GM21529 (cell line): ENCODE results near the gene TBC1D8.

Experiments used
- ATAC-seq: cut with Tn5 transposase; IDR thresholded peaks from one replicate; pipeline ENCODE4 v1.9.1; 2021; ENCODE audit not compliant: unreplicated experiment

The TBC1D8 gene

DNA sequence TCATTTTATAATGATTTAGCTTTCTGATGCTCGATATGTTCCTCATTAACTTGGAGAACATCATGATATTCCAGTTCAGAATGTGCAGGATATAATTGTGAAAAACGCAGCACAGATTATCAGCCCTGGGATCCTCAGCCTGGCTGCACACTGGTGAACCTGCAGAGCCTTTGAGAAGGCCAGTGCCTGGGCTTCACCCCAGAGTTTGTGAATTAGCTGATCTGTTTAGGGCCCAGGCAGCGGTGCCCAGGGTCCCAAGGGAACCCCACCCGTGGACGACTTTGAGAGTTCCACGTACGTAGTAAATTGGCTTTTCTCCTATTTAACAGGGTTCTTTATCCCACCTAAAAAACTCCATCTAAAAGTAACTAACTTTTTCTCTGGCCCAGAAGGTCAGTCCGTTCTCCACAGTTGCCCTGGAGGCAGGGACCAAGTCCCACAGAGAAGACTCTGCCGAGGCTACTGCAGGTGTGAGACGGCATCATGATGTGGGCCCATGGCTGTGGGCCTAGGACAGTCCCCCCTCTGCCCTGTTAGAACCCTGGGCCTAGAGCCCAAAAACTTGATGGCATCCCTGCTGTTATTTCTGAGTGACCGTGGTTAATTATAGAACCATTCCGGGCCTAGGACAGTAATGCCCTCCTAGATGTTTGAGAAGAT is 188.7 kb downstream of the TBC1D8 start:
- ATAC-seq = no peak

DNA sequence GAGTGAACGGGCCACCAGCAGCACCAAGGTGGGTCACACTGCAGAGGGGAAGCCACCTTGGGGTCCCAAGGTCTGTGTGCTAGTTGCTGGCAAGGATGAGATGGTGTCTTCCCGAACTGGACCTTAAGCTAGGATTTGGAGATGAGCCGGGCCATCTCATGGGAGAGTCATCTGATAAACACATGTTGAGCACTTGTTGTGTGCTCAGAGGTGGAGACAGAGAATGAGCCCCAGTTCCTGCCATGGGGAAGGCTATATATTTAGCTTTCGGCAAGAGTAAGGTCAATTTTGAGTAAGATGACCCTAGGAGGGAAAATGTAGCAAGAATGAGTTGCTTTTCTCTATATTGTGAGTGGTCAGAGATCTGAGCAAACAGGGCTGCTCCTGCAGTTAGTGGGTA is 190.5 kb downstream of the TBC1D8 start:
- ATAC-seq = no peak

DNA sequence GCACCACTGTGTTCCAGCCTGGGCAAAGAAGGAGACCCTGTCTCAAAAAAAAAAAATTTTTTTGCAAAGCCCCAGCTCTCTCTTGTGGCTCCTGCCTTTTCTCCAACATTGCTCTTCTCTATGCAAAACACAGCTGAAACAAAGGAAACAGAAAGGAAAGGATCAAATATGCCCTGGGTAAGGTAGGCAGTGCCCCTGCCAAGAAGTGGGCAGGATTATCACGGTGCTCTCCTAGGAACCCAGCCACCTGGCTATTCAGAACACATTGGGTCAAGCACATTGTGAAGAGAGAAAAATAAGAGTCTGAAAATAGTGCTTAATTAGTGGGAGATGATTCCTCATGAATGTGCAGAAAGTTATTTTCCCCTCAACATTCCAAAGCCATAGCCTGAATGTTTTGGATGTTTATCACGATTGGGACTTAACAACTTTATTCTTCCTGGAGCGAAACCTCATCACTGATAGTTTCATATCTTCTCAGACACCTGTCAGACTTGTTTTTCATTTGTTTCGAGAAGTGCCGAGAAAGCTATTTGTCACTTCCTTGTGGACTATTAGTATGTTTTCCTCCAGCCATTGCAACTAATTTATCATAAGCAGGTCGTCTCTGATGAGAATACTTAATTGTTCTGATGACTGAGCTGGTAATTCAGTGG is 191.8 kb downstream of the TBC1D8 start:
- no peak for ATAC-seq

DNA sequence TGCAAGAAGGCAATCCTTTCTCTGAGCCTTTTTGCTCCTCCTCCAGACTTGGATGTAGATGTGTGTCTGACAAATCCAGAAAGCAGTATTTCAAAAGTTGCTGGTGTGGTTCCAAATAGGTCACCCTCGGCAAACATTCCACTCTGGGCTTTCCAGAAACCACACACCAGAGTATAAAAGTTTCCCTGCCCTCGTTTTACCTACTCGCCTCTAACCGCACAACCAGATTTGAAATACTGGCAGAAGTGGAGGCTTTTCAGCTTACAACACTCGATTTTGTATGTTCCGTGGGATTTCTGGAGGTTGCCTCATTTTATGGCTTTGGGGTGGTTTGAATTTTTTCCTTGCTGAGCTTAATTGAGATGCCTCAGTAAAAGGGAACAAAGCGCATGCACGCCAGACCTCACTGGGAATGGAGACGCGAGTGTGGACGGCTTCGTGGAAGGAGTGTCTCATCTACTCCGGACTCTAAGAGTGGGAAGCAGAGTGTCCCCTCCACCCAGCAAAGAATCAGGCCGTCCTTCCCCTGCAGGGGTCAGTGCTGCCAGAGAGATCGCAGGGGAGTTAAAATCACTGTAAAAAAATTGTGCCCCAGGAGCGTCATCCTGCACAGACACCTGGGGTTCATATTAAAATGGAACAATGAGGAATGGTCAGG is 193.1 kb downstream of the TBC1D8 start:
- ATAC-seq = no peak
